Esophagus squamous epithelium (tissue), 4 donors: ENCODE measurements around the gene PRDM11.

Source experiments
- POLR2A ChIP-seq, 4 donors: fragments of 450-650 bp; IDR thresholded peaks; one replicate each; pipeline ENCODE4 v1.6.1; 2017; ENCODE audit warnings: antibody characterized with exemption in 4 of 4, mild to moderate bottlenecking in 4 of 4, moderate library complexity in 3 of 4
- TF ChIP-seq, protein P1 (sequence below), 6 experiments: fragments of 450-650 bp in 4 of 6; fragments of 200-600 bp in 2 of 6; sonication (generic) in 2 of 6; IDR thresholded peaks; one replicate each; pipeline ENCODE4 v1.5.1; 2016 to 2019; ENCODE audit warnings: antibody characterized with exemption in 6 of 6, mild to moderate bottlenecking in 4 of 6, moderate library complexity in 4 of 6

GRCh38 chr11:45225961-45226871 is 79.8 kb downstream of the PRDM11 start:
- TF ChIP-seq, protein P1, sequence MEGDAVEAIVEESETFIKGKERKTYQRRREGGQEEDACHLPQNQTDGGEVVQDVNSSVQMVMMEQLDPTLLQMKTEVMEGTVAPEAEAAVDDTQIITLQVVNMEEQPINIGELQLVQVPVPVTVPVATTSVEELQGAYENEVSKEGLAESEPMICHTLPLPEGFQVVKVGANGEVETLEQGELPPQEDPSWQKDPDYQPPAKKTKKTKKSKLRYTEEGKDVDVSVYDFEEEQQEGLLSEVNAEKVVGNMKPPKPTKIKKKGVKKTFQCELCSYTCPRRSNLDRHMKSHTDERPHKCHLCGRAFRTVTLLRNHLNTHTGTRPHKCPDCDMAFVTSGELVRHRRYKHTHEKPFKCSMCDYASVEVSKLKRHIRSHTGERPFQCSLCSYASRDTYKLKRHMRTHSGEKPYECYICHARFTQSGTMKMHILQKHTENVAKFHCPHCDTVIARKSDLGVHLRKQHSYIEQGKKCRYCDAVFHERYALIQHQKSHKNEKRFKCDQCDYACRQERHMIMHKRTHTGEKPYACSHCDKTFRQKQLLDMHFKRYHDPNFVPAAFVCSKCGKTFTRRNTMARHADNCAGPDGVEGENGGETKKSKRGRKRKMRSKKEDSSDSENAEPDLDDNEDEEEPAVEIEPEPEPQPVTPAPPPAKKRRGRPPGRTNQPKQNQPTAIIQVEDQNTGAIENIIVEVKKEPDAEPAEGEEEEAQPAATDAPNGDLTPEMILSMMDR (IDR thresholded peaks at IDR 0.05): no peak
- TF ChIP-seq POLR2A (IDR thresholded peaks at IDR 0.05): no peak
